GM21390 (cell line): ENCODE measurements around the gene LINGO3.

Source experiments
- ATAC-seq: cut with Tn5 transposase; IDR thresholded peaks from one replicate; pipeline ENCODE4 v1.9.1; 2021; ENCODE audit not compliant: unreplicated experiment

LINGO3 gene

GRCh38 chr19:2269244-2270156, 38.5 kb downstream of the LINGO3 start:
- ATAC-seq: peak; percentile 44

GRCh38 chr19:2268861-2269243, 39.1 kb downstream of the LINGO3 start:
- ATAC-seq: no peak

- no peak for ATAC-seq
These were observed 39.5 kb downstream of the LINGO3 start for GRCh38 chr19:2268480-2268830.

GRCh38 chr19:2266183-2266993, 41.6 kb downstream of the LINGO3 start:
- no peak for ATAC-seq

- ATAC-seq: no peak
These were observed 46.3 kb downstream of the LINGO3 start for GRCh38 chr19:2261438-2262172.

- no peak for ATAC-seq
These were observed 47.6 kb downstream of the LINGO3 start for GRCh38 chr19:2260341-2260805.

GRCh38 chr19:2259336-2259735, 48.6 kb downstream of the LINGO3 start:
- no peak for ATAC-seq
